ENCODE data around the gene KBTBD8. TPM values are rescaled to one million over a fixed set of nuclear protein-coding genes. Genes with fewer than 3 reads are reported as not detected.

The KBTBD8 gene
- total and polyA plus RNA-seq, 8 donors, result 0.20 to 1.7 (median 0.69) TPM

DNA sequence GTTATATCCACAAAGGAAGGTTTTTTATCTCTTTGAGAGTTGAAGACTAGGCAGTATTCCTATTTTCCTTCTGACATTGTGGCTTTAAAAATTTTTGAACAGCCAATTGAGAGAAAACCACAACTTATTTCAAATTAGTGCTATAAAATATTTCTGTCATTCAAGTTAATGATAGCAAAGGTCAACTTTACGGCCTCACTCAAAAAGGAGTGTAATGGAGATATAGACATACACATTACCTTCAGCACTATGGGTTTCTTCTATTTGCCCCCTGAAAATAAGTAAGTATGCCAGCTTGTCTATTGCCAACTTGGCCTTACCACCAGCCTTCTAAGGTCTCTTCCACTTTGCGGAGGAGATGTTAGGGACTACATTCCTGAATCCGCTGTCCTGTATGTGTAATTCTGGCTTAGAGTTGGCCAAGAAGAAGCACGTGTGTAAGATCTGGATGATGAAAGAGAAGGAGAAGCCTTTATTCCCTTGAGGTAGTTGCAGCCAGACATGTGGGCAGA lies 44.1 kb upstream of the KBTBD8 start:
- Histone ChIP-seq H3K9me3 (no peaks in the 10 kb centered on the region), H3K4me3 (no peak overlapping the region), H3K4me1 (no peaks in the 10 kb centered on the region), H3K27me3 (no peaks in the 10 kb centered on the region), H3K27ac (no peak overlapping the region), H3K36me3 (no peaks in the 10 kb centered on the region)
- WGBS, 2 donors, result 83 to 88% methylated on average over 4 of the region's 4 CpGs
- ATAC-seq, result no peak
- intact Hi-C loops (cut with DNase I), result no loop called here
- DNase-seq, result no peak
- no peak for FAIRE-seq
- TF ChIP-seq, protein P1, sequence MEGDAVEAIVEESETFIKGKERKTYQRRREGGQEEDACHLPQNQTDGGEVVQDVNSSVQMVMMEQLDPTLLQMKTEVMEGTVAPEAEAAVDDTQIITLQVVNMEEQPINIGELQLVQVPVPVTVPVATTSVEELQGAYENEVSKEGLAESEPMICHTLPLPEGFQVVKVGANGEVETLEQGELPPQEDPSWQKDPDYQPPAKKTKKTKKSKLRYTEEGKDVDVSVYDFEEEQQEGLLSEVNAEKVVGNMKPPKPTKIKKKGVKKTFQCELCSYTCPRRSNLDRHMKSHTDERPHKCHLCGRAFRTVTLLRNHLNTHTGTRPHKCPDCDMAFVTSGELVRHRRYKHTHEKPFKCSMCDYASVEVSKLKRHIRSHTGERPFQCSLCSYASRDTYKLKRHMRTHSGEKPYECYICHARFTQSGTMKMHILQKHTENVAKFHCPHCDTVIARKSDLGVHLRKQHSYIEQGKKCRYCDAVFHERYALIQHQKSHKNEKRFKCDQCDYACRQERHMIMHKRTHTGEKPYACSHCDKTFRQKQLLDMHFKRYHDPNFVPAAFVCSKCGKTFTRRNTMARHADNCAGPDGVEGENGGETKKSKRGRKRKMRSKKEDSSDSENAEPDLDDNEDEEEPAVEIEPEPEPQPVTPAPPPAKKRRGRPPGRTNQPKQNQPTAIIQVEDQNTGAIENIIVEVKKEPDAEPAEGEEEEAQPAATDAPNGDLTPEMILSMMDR (IDR thresholded peaks at IDR 0.05), result no peak

DNA sequence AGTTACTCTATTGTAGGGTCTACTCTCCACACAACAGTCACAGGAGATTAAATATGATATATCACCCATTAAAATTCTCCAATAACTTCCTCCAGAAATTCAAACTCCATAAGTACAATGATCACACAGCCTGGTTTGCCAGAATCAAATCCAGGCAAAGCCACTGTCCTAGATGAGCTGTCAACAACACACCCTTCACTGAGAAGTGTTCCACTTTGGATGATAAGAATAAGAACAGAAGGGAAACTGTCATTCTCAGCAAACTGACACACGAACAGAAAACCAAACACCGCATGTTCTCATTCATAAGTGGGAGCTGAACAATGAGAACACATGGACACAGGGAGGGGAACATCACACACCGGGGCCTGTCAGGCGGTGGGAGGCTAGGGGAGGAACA lies 41.4 kb upstream of the KBTBD8 start:
- Histone ChIP-seq H3K36me3 (no peaks in the 10 kb centered on the region), H3K9me3 (no peaks in the 10 kb centered on the region), H3K27ac (no peak overlapping the region), H3K4me1 (no peaks in the 10 kb centered on the region), H3K27me3 (no peaks in the 10 kb centered on the region), H3K4me3 (no peak overlapping the region)
- DNase-seq (no peak), ATAC-seq (no peak), FAIRE-seq (no peak)
- 75 to 83% methylated on average over 4 of the region's 4 CpGs for WGBS, 2 donors
- TF ChIP-seq, protein P1 (IDR thresholded peaks at IDR 0.05), result no peak
- intact Hi-C loops (cut with DNase I), result no loop called here

DNA sequence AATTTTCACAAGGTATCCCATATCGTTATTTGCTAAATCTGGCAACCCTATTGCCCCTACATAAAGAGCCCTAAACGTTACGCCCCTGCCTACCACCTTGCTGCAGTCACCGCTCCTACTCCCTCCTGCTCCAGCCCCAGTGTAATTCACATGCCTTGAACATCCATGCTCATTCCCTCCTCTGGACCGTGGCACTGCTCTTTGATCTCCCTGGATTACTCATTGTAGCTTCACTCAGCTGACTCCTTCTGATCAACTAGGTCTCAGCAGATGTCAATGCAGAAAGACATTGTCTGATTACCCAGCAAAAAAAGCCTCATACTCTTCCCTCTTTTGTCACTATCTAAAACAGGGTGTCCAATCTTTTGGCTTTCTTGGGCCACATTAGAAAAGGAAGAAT lies 40.7 kb upstream of the KBTBD8 start:
- WGBS, 2 donors, result 69 to 73% methylated on average over 5 of the region's 5 CpGs
- FAIRE-seq (no peak), ATAC-seq (no peak), DNase-seq (no peak)
- intact Hi-C loops (cut with DNase I), result no loop called here
- Histone ChIP-seq H3K4me1 (no peaks in the 10 kb centered on the region), H3K27ac (no peak overlapping the region), H3K4me3 (no peak overlapping the region), H3K9me3 (no peaks in the 10 kb centered on the region), H3K36me3 (no peaks in the 10 kb centered on the region), H3K27me3 (no peaks in the 10 kb centered on the region)
- TF ChIP-seq, protein P1 (IDR thresholded peaks at IDR 0.05), result no peak

DNA sequence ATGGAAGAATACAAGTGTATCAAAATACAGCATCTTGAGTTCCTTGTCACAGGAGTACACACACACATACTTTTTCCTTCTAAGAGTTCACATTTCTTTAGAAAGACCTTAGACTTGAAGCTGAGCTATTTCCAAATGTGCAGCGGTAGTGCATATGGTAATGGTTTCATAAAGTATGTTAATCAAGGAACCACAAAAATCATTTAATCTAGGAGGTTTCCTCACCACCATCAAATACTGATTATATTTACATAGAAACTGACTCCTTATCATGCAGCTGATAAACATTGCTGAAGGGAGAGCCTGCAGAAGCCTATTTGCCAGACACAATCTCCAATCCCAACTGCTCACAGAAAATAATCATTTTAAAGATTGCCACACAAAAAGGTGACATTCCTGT lies 40.0 kb upstream of the KBTBD8 start:
- Histone ChIP-seq H3K27me3 (no peaks in the 10 kb centered on the region), H3K4me1 (no peaks in the 10 kb centered on the region), H3K36me3 (no peaks in the 10 kb centered on the region), H3K27ac (no peak overlapping the region), H3K4me3 (no peak overlapping the region), H3K9me3 (no peaks in the 10 kb centered on the region)
- TF ChIP-seq, protein P1 (IDR thresholded peaks at IDR 0.05), result no peak
- FAIRE-seq, result no peak
- WGBS, 2 donors, result 93% methylated on average over 1 of the region's 1 CpG
- intact Hi-C loops (cut with DNase I), result no loop called here
- DNase-seq, result no peak
- no peak for ATAC-seq

DNA sequence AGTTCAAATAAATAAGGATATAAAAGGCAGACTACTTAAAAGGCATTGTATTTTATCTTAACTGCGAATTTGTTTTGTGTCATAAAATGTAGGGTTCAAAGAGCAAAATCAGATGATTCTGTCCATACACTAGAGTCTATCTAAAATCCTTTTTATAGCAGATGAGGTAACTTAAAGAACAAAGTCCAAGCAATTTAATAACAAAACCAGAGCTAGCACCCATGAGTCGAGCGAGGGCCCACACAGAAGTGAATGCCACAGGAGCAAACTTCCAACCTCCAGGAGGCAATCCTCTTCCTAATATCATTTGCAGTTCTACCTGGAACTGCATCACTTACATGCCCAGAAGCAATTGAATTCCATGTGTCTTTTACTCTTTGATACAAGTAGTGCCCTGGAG lies 35.4 kb upstream of the KBTBD8 start:
- intact Hi-C loops (cut with DNase I), result no loop called here
- FAIRE-seq, result peak; percentile 17
- Histone ChIP-seq H3K4me3 (no peak overlapping the region), H3K27ac (no peak overlapping the region), H3K4me1 (no peaks in the 10 kb centered on the region), H3K36me3 (no peaks in the 10 kb centered on the region), H3K9me3 (no peaks in the 10 kb centered on the region), H3K27me3 (peaks cover 0 to 6% (median 2%) of the 10 kb centered on the region in 4 donors)
- no peak for ATAC-seq
- TF ChIP-seq, protein P1 (IDR thresholded peaks at IDR 0.05), result no peak
- DNase-seq, result no peak
- WGBS, 2 donors, result 79 to 84% methylated on average over 3 of the region's 3 CpGs

Measured in pancreas (tissue), 10 donors.